Spleen (tissue), 11 donors: ENCODE data around the gene HEMK1. TPM values are rescaled to one million over a fixed set of nuclear protein-coding genes. Genes with fewer than 3 reads are reported as not detected.

ENCODE experiments used
- DNase-seq: peaks from one replicate; pipeline ENCODE4 v3.0.0-alpha.2; 2020
- H3K27ac ChIP-seq, 8 donors: fragments of 200-600 bp; sonication (generic) in 7 of 8; 1 replicate in 4 of 8; 2 replicates in 4 of 8; pipeline versions ENCODE4 v1.5.0 to v1.8.0; 2016 to 2021; ENCODE audit warnings: inconsistent platforms in 4 of 8, mild to moderate bottlenecking in 4 of 8, moderate library complexity in 1 of 8
- H3K27me3 ChIP-seq, 7 donors: fragments of 200-600 bp; sonication (generic) in 6 of 7; replicated peaks in 1 of 7; 1 replicate in 4 of 7; 2 replicates in 3 of 7; pipeline versions ENCODE4 v1.5.0 to v1.8.0; 2016 to 2021; ENCODE audit warnings: inconsistent platforms in 3 of 7, mild to moderate bottlenecking in 1 of 7
- H3K36me3 ChIP-seq, 6 donors: fragments of 200-600 bp; sonication (generic) in 5 of 6; 1 replicate in 4 of 6; 2 replicates in 2 of 6; pipeline versions ENCODE4 v1.5.0 to v1.8.0; 2016 to 2021; ENCODE audit warnings: inconsistent platforms in 2 of 6
- H3K4me1 ChIP-seq, 6 donors: fragments of 200-600 bp; sonication (generic) in 5 of 6; 1 replicate in 3 of 6; 2 replicates in 3 of 6; pipeline versions ENCODE4 v1.5.0 to v1.8.0; 2016 to 2021; ENCODE audit warnings: inconsistent platforms in 3 of 6
- H3K4me3 ChIP-seq, 8 donors: fragments of 200-600 bp; sonication (generic) in 7 of 8; 1 replicate in 4 of 8; 2 replicates in 4 of 8; pipeline versions ENCODE4 v1.5.0 to v1.8.0; 2016 to 2021; ENCODE audit warnings: inconsistent platforms in 4 of 8, mild to moderate bottlenecking in 4 of 8, moderate library complexity in 2 of 8
- H3K9me3 ChIP-seq, 8 donors: fragments of 200-600 bp; sonication (generic) in 7 of 8; 1 replicate in 4 of 8; 2 replicates in 4 of 8; pipeline versions ENCODE4 v1.5.0 to v1.8.0; 2016 to 2021; ENCODE audit warnings: inconsistent platforms in 4 of 8
- POLR2A ChIP-seq, 3 donors: fragments of 450-650 bp; IDR thresholded peaks; one replicate each; pipeline ENCODE4 v1.5.1; 2017; ENCODE audit warnings: antibody characterized with exemption in 3 of 3, mild to moderate bottlenecking in 1 of 3
- POLR2AphosphoS5 ChIP-seq, 3 donors: sonication (generic); formaldehyde crosslinking; IDR thresholded peaks; one replicate each; pipeline ENCODE4 v1.5.1; 2017; ENCODE audit warnings: antibody characterized with exemption in 3 of 3
- WGBS, 5 donors: extraction: QIAGEN DNeasy Blood & Tissue Kit in 3 of 5; methylation state at CpG; one replicate each; pipeline versions ENCODE4 v1.1.5 to v1.1.7; 2013 to 2018; 5-methylcytosine and 5-hydroxymethylcytosine counted together
- intact Hi-C: fragments of 100-400 bp; cut with DNase I; formaldehyde crosslinking; loops from one replicate; pipeline ENCODE4 v1.15.0; 2023; ENCODE audit warnings: low total_unique reads
- polyA plus RNA-seq, 3 donors: library from polyadenylated mRNA; stranded (reverse); fragments of 200-250 nt; gene quantifications; one replicate each; pipeline ENCODE4 v1.2.1, GENCODE V29; 2013
- total RNA-seq, 7 donors: library from RNA; depleted of rRNA in 3 of 7; stranded (reverse); fragments of >200 nt in 3 of 7; fragmentation: NEBNext Ultra II Directional in 4 of 7; extraction: Animal tissue kit (Norgen Biotek cat#: 25700) in 4 of 7; gene quantifications; one replicate each; pipeline versions ENCODE4 v1.1.0 to v1.2.1, GENCODE V29; 2016 to 2021
- TF ChIP-seq, protein P1 (sequence below), 11 experiments: fragments of 200-600 bp in 7 of 11; fragments of 450-650 bp in 4 of 11; sonication (generic) in 4 of 11; IDR thresholded peaks in 8 of 11; conservative IDR thresholded peaks in 3 of 11; 1 replicate in 7 of 11; 2 replicates in 4 of 11; pipeline versions ENCODE4 v1.4.0 to v1.8.0; 2016 to 2021; ENCODE audit warnings: antibody characterized with exemption in 11 of 11, inconsistent platforms in 4 of 11, mild to moderate bottlenecking in 1 of 11
- donor health status: healthy with polysubstance abuse.
- donor health status: DM: no; HTN: no; CAD: no; lungs with moderate emphysema.
- donor health status: DM: no; HTN: no; CAD: no.
- donor health status: Bipolar disorder and iron deficiency.
- donor health status: healthy.
- donor health status: DM: no; HTN: no; CAD: no.
- donor health status: DM: yes; HTN: yes; CAD: no.

HEMK1 gene
- total and polyA plus RNA-seq, 10 donors: 7.6 to 45.2 (median 20.8) TPM

- no peak for TF ChIP-seq POLR2A (IDR thresholded peaks at IDR 0.05)
- TF ChIP-seq POLR2AphosphoS5 (IDR thresholded peaks at IDR 0.05): peak in 1 of 3 donors; percentile 16
- Histone ChIP-seq H3K36me3 (peaks cover 0 to 68% (median 17%) of the 10 kb centered on the region in 6 donors), H3K4me3 (no peak overlapping the region), H3K27me3 (no peaks in the 10 kb centered on the region), H3K4me1 (peaks cover 12 to 73% (median 51%) of the 10 kb centered on the region in 6 donors), H3K27ac (peak overlapping the region in 6 of 8 donors; percentile 1 to 93 (median 67)), H3K9me3 (no peaks in the 10 kb centered on the region)
- 69 to 80% (median 72%) methylated on average over 8 of the region's 8 CpGs for WGBS, 5 donors
- no peak for DNase-seq
- intact Hi-C loops: no loop called here
These were observed 4.5 kb downstream of the HEMK1 start for GRCh38 chr3:50573566-50574443.

DNA sequence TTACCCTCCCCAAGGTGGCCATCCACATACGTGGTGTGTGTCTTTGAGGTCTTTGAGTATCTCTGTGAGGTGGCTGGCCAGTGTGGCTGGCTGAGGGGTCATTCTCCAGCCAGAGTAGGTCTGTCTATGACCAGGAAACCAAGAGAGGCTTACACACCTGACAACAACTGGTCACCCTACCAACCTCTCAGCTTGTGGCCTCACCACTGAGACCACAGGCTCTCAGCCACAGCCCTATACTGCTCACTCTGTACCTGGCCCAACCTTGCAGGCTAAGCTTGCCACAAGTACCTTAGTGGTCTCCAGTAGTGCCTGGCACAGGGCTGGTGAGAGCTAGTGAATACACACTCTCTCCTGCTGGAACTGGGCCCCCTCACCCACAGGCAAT lies 5.1 kb downstream of the HEMK1 start:
- WGBS, 5 donors: 40 to 85% (median 71%) methylated on average over 1 of the region's 1 CpG
- DNase-seq: no peak
- intact Hi-C loops: no loop called here

GRCh38 chr3:50575372-50575771 lies 6.0 kb downstream of the HEMK1 start:
- intact Hi-C loops: no loop called here
- no peak for DNase-seq
- TF ChIP-seq, protein P1, sequence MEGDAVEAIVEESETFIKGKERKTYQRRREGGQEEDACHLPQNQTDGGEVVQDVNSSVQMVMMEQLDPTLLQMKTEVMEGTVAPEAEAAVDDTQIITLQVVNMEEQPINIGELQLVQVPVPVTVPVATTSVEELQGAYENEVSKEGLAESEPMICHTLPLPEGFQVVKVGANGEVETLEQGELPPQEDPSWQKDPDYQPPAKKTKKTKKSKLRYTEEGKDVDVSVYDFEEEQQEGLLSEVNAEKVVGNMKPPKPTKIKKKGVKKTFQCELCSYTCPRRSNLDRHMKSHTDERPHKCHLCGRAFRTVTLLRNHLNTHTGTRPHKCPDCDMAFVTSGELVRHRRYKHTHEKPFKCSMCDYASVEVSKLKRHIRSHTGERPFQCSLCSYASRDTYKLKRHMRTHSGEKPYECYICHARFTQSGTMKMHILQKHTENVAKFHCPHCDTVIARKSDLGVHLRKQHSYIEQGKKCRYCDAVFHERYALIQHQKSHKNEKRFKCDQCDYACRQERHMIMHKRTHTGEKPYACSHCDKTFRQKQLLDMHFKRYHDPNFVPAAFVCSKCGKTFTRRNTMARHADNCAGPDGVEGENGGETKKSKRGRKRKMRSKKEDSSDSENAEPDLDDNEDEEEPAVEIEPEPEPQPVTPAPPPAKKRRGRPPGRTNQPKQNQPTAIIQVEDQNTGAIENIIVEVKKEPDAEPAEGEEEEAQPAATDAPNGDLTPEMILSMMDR (IDR thresholded peaks at IDR 0.05 in 8 of 11, conservative IDR thresholded peaks at IDR 0.05 in 3 of 11): no peak
- no peak for TF ChIP-seq POLR2AphosphoS5 (IDR thresholded peaks at IDR 0.05)
- TF ChIP-seq POLR2A (IDR thresholded peaks at IDR 0.05): no peak
- H3K27ac ChIP-seq: peak overlapping the region in 4 of 8 donors; percentile 23 to 91 (median 47)
- peaks cover 0 to 84% (median 29%) of the 10 kb centered on the region in 6 donors for H3K36me3 ChIP-seq
- no peaks in the 10 kb centered on the region for H3K27me3 ChIP-seq
- no peaks in the 10 kb centered on the region for H3K9me3 ChIP-seq
- WGBS, 5 donors: 90 to 93% (median 92%) methylated on average over 6 of the region's 6 CpGs
- no peak overlapping the region for H3K4me3 ChIP-seq
- H3K4me1 ChIP-seq: peaks cover 6 to 61% (median 42%) of the 10 kb centered on the region in 6 donors

More for the DNA sequence above, 5.1 kb downstream of the HEMK1 start:
- TF ChIP-seq POLR2AphosphoS5 (IDR thresholded peaks at IDR 0.05) (no peak), POLR2A (IDR thresholded peaks at IDR 0.05) (no peak)
- TF ChIP-seq, protein P1 (IDR thresholded peaks at IDR 0.05 in 8 of 11, conservative IDR thresholded peaks at IDR 0.05 in 3 of 11): no peak
- Histone ChIP-seq H3K36me3 (peaks cover 0 to 74% (median 23%) of the 10 kb centered on the region in 6 donors), H3K9me3 (no peaks in the 10 kb centered on the region), H3K27me3 (no peaks in the 10 kb centered on the region), H3K4me3 (no peak overlapping the region), H3K4me1 (peaks cover 12 to 70% (median 50%) of the 10 kb centered on the region in 6 donors), H3K27ac (peak overlapping the region in 6 of 8 donors; percentile 1 to 93 (median 67))

DNA sequence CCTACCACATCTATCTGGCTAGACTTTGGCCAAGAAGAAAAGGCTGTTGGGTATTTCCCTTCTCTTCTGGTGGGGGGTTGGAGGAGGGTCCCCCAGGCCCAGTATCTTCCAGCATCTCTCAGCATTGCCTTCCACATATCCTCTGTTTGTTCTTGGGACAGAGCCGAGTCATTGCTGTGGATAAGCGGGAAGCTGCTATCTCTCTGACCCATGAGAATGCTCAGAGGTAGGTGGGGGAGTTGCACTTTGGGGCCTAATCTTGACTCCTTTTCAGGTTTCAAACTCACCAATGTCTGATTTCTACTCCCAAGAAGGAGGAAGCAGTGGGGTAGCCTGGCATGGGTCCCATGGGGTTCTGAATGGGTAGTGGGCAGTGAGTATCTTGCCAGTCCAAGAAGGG lies 8.0 kb downstream of the HEMK1 start:
- H3K27me3 ChIP-seq: no peaks in the 10 kb centered on the region
- H3K36me3 ChIP-seq: peaks cover 0 to 96% (median 31%) of the 10 kb centered on the region in 6 donors
- WGBS, 5 donors: 93 to 100% (median 96%) methylated on average over 2 of the region's 2 CpGs
- intact Hi-C loops: no loop called here
- DNase-seq: no peak
- peaks cover 1 to 55% (median 27%) of the 10 kb centered on the region in 6 donors for H3K4me1 ChIP-seq
- H3K9me3 ChIP-seq: no peaks in the 10 kb centered on the region
- H3K27ac ChIP-seq: peak overlapping the region in 2 of 8 donors; percentile 7 to 65
- TF ChIP-seq POLR2A (IDR thresholded peaks at IDR 0.05): no peak
- TF ChIP-seq, protein P1 (IDR thresholded peaks at IDR 0.05 in 8 of 11, conservative IDR thresholded peaks at IDR 0.05 in 3 of 11): no peak
- no peak for TF ChIP-seq POLR2AphosphoS5 (IDR thresholded peaks at IDR 0.05)
- no peak overlapping the region for H3K4me3 ChIP-seq
